ENCODE results near the gene MAGI3. TPM values are rescaled to one million over a fixed set of nuclear protein-coding genes. Genes with fewer than 3 reads are reported as not detected.

The MAGI3 gene
- total and polyA plus RNA-seq, 2 of the 13 experiments (the other 11 are each of a cell fraction or from before 2014, with no cell fraction given): 4.0 to 11.8 TPM

GRCh38 chr1:113388621-113389358 is 1.5 kb upstream of the MAGI3 start (continued):
- TF ChIP-seq, protein P1, sequence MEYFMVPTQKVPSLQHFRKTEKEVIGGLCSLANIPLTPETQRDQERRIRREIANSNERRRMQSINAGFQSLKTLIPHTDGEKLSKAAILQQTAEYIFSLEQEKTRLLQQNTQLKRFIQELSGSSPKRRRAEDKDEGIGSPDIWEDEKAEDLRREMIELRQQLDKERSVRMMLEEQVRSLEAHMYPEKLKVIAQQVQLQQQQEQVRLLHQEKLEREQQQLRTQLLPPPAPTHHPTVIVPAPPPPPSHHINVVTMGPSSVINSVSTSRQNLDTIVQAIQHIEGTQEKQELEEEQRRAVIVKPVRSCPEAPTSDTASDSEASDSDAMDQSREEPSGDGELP (IDR thresholded peaks at IDR 0.05; ENCODE audit: borderline replicate concordance, low read depth): peak; percentile 81; the same call in 1 of the 2 replicates
- TF ChIP-seq, protein P2, sequence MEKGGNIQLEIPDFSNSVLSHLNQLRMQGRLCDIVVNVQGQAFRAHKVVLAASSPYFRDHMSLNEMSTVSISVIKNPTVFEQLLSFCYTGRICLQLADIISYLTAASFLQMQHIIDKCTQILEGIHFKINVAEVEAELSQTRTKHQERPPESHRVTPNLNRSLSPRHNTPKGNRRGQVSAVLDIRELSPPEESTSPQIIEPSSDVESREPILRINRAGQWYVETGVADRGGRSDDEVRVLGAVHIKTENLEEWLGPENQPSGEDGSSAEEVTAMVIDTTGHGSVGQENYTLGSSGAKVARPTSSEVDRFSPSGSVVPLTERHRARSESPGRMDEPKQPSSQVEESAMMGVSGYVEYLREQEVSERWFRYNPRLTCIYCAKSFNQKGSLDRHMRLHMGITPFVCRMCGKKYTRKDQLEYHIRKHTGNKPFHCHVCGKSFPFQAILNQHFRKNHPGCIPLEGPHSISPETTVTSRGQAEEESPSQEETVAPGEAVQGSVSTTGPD (CRISPR knock-in tag; IDR thresholded peaks at IDR 0.05): no peak
- TF ChIP-seq JUND (CRISPR knock-in tag; IDR thresholded peaks at IDR 0.05): no peak
- TF ChIP-seq FOXC1 (CRISPR knock-in tag; IDR thresholded peaks at IDR 0.05; ENCODE audit: borderline replicate concordance): 0 out of 2 replicates have a peak, but pooled peaks have one; percentile 30
- no peak for TF ChIP-seq YEATS4 (CRISPR knock-in tag; IDR thresholded peaks at IDR 0.05; ENCODE audit: borderline replicate concordance)
- TF ChIP-seq ZBTB42 (CRISPR knock-in tag; IDR thresholded peaks at IDR 0.05): no peak
- no peak for TF ChIP-seq TSC22D2 (CRISPR knock-in tag; IDR thresholded peaks at IDR 0.05; ENCODE audit: borderline replicate concordance)
- TF ChIP-seq E2F1 (CRISPR knock-in tag; IDR thresholded peaks at IDR 0.05): no peak
- TF ChIP-seq POLR2AphosphoS2 (IDR thresholded peaks at IDR 0.05; ENCODE audit: low read depth, low read length): no peak
- TF ChIP-seq ZKSCAN5 (CRISPR knock-in tag; IDR thresholded peaks at IDR 0.05): no peak
- no peak for TF ChIP-seq CEBPZ (IDR thresholded peaks at IDR 0.05; ENCODE audit: low read length)
- TF ChIP-seq TBL1XR1 (IDR thresholded peaks at IDR 0.05; ENCODE audit: borderline replicate concordance, low read length, partially characterized antibody): no peak
- no peak for TF ChIP-seq ZNF256 (CRISPR knock-in tag; conservative IDR thresholded peaks at IDR 0.05)
- TF ChIP-seq GATAD2A (CRISPR knock-in tag; IDR thresholded peaks at IDR 0.05): peak; percentile 83
- TF ChIP-seq, protein P3, sequence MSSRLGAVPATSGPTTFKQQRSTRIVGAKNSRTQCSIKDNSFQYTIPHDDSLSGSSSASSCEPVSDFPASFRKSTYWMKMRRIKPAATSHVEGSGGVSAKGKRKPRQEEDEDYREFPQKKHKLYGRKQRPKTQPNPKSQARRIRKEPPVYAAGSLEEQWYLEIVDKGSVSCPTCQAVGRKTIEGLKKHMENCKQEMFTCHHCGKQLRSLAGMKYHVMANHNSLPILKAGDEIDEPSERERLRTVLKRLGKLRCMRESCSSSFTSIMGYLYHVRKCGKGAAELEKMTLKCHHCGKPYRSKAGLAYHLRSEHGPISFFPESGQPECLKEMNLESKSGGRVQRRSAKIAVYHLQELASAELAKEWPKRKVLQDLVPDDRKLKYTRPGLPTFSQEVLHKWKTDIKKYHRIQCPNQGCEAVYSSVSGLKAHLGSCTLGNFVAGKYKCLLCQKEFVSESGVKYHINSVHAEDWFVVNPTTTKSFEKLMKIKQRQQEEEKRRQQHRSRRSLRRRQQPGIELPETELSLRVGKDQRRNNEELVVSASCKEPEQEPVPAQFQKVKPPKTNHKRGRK (CRISPR knock-in tag; IDR thresholded peaks at IDR 0.05): no peak
- TF ChIP-seq ZNF260 (CRISPR knock-in tag; IDR thresholded peaks at IDR 0.05; ENCODE audit: borderline replicate concordance, low read depth): no peak
- no peak for TF ChIP-seq SRSF4 (IDR thresholded peaks at IDR 0.05; ENCODE audit: low read depth, low read length, poor library complexity, severe bottlenecking)
- TF ChIP-seq, protein P4, sequence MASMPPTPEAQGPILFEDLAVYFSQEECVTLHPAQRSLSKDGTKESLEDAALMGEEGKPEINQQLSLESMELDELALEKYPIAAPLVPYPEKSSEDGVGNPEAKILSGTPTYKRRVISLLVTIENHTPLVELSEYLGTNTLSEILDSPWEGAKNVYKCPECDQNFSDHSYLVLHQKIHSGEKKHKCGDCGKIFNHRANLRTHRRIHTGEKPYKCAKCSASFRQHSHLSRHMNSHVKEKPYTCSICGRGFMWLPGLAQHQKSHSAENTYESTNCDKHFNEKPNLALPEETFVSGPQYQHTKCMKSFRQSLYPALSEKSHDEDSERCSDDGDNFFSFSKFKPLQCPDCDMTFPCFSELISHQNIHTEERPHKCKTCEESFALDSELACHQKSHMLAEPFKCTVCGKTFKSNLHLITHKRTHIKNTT (CRISPR knock-in tag; IDR thresholded peaks at IDR 0.05): no peak
